GM18499 (cell line): ENCODE results near the gene MKNK1.

Experiments used
- ATAC-seq: cut with Tn5 transposase; IDR thresholded peaks from one replicate; pipeline ENCODE4 v1.9.1; 2021; ENCODE audit warnings: moderate number of reproducible peaks; ENCODE audit not compliant: insufficient read depth, unreplicated experiment

MKNK1 gene

GRCh38 chr1:46569116-46569515, 35.0 kb downstream of the MKNK1 start:
- ATAC-seq = no peak

DNA sequence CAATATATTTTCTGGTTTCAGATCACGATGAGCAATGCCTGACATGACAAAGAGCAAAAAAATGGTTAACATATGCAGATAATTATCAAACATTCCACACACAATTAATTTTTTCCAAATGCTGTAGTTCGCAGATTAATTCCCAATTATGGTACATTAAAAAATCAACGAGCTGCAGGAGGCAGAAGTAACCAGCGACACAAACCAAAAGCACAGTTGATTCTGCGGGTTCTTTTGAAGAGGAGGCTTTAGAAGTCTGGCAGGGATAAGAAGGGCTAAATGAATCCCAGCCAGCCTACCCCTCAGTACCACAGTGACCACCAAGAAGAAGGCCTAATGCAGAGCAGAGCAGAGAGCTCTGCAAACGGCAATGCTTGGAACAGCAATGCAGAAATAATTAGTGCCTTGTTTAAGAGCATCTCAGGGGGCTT, 35.6 kb downstream of the MKNK1 start:
- no peak for ATAC-seq

- ATAC-seq = no peak
These were observed 40.7 kb downstream of the MKNK1 start for GRCh38 chr1:46563341-46563740.

- no peak for ATAC-seq
These were observed 41.6 kb downstream of the MKNK1 start for GRCh38 chr1:46562498-46562897.

DNA sequence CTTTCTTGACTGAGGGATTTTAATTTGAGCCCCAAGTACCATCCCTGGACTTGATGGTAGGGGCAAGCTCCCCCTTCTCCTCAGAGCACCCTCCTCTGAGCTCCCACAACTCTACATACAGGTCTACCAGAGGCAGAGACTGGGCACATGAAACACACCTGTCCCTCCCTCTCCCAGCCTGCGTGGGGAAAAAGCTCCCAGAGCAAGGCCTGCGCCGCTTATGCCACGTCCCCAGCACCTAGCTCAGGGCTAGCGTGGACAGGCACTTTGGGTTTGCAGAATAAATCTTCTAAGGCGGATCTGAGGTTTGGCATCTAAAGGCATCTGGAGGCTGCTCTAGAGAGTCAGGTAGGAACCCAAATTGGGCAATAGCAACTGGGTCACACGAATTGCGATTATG, 45.1 kb downstream of the MKNK1 start:
- no peak for ATAC-seq

DNA sequence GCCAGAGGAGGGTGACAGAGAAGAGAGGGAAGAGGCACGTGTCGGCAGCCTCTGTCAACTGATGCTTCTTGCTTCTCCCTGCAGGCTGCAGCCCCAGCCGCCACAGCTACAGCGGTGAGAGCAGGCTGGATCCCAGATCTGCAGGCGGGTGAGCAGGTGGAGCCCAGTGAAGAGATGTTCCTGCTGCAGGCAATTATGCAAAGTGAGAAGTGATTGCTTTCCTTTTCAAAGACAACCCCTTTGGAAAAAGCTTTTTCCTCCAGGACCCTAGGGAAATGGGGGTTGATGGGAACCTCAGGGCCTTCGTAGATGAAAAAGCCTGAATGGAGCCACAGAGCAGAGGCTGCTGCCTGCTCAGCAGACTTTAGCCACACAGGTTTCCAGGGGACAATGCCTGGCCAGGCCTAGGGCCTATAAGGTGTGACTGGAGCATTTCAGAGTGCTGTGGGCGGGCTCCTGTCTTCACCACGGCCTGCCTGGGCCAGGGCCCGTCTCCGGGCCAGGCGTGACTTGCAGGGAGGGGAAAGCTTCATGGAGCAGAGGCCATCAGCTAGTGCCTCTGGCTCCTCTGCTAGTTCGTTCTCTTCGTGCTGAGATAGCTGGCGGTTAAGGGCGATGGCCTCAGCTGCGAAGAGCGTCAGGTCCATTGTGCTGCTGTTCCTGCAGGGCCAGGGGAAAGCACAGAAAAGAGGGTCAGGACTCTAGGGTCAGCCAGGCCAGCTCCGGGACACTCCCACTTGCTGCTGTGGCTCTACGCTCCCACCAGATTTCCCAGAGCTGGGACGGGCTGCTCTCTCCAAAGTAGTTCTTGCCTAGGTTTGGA, 45.7 kb downstream of the MKNK1 start:
- no peak for ATAC-seq

DNA sequence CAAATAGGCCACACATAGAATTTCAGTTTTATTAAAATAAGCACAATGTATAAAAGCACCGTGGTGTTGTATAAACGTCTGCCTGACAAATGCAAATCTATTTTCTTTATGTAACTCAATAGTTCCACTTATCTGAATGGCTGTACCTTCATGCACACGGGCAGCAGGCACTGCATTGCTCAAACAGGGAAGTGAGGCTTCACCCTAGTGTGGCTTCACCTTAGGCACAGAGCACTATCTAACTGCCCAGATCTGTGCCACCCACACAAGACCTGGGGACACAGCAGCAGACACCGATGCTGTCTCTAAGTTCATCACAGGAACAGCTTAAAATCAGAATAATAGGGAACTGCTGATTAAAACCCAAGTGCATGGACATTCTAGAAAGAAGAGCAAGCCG, 46.7 kb downstream of the MKNK1 start:
- no peak for ATAC-seq

DNA sequence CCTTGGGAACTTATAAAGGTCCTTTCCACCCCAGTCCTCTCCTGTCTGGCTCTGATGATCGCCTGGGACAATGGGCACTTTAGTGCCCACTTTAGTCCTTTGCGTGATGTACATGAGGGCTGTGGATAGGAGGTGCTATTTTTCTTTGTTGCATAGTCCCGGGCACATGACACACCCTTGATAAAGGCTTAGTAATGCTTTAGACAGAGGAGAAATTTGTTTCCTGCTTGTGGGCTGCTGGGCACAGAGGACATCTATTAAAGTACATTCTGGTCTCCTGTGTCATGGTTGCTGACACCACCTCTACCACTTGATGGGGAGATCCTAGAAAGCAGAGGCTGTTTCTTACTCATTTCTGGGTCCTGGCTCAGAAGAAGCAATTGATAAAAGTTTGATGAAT, 47.2 kb downstream of the MKNK1 start:
- ATAC-seq = no peak

GRCh38 chr1:46555826-46556619, 48.0 kb downstream of the MKNK1 start:
- no peak for ATAC-seq

- no peak for ATAC-seq
These were observed 49.3 kb downstream of the MKNK1 start for GRCh38 chr1:46554597-46555381.

GRCh38 chr1:46554236-46554596, 49.9 kb downstream of the MKNK1 start:
- no peak for ATAC-seq

- no peak for ATAC-seq
These were observed 50.6 kb downstream of the MKNK1 start for GRCh38 chr1:46553506-46553905.

- ATAC-seq = no peak
These were observed 51.5 kb downstream of the MKNK1 start for GRCh38 chr1:46552357-46553237.

- no peak for ATAC-seq
These were observed 52.4 kb downstream of the MKNK1 start, which contains the start of gene KNCN for GRCh38 chr1:46551597-46552095. Gene KNCN, minus strand, starts transcription at chr1:46551647. Its CDS starts 432 bp downstream, at chr1:46551215.

DNA sequence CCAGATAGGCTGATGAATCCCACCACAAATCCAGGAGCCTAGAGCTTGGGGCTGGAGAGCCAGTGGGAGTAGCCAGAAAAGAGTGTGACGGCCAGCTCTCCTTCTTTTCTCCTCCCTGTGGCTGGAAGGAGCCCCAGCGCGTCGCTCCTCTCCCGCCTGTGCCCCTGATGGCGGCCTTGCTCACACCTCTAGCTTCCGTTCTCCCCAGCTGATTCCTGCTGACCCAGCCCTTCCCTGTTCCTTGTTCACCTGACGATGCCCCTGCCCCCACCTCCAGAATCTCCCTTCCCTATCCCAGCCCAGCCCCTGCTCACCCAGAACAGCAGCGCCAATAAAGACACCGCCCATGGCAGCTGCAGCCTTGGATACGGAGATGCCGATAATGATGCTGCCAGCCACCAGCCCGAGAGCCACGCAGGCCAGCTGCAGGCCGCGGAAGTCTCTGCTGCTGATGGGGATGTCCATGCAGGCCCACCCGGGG, 53.3 kb downstream of the MKNK1 start:
- no peak for ATAC-seq

DNA sequence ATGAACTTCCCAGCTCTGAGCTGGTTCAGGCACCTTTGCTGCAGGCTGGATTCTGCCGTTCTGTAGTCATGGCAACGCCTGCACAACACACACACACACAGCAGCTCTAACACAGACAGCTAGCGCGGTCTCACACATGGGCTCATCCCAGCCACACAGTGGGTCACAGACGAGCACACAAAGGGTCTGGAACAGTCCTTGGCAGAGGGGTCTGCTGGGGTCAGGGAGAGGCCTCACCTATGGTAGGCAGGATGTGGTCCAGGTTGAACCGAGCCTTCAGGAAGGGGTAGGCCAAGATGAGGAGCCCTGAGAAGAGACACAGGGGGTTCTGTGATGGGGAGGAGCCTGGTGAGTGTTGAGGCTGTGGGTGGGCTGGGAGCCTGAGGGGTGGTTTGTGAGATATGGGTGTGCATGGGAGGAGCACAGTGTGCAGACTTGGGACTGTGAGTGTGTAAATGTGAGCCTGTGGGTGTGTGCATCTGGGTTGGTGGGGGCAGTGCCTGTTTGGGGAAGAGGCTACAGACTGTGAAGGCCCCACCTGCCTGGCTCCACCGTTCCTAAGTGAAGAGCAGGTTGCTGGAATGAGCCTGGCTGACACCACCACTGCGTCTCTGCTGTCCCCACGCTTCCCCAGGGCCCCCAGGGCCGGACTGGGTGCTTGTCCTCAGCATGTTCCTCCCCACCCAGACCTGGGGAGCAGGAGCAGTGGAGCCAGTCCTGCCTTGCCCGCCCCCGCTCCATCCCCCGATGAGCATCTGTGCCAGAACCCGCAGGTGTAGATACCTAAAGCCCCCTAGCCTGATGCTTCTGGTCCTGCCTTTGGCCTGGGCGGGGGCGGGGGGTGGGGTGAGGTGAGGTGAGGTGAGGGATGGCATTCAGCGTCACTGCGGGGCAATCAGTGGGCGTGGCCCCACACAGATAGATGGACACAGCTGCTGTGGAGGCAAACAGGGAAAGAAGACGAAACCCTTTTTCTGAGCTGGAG, 54.1 kb downstream of the MKNK1 start:
- ATAC-seq = no peak

- ATAC-seq = no peak
These were observed 56.3 kb downstream of the MKNK1 start for GRCh38 chr1:46547481-46548383.
